GM12874 (cell line): ENCODE results near the gene HDHD5.

Source experiments
- CTCF ChIP-seq: IDR thresholded peaks from 2 replicates; pipeline ENCODE4 v1.5.1; 2011; ENCODE audit warnings: low read depth, mild to moderate bottlenecking, control low read depth, low read length, moderate library complexity; ENCODE audit not compliant: insufficient read depth

Gene HDHD5

GRCh38 chr22:17140022-17140421, 19.1 kb downstream of the HDHD5 start:
- TF ChIP-seq CTCF, result no peak

GRCh38 chr22:17138513-17138912, 20.6 kb downstream of the HDHD5 start:
- TF ChIP-seq CTCF, result no peak

GRCh38 chr22:17137861-17138425, 21.1 kb downstream of the HDHD5 start:
- TF ChIP-seq CTCF, result no peak

GRCh38 chr22:17137170-17137569, 21.9 kb downstream of the HDHD5 start:
- no peak for TF ChIP-seq CTCF

- TF ChIP-seq CTCF, result no peak
Measured at GRCh38 chr22:17135153-17135760, 23.8 kb downstream of the HDHD5 start.

- no peak for TF ChIP-seq CTCF
Measured at GRCh38 chr22:17133137-17133536, 25.9 kb downstream of the HDHD5 start.

GRCh38 chr22:17132112-17132511, 27.0 kb downstream of the HDHD5 start:
- TF ChIP-seq CTCF, result no peak
